ENCODE results near the gene ACBD6. TPM values are rescaled to one million over a fixed set of nuclear protein-coding genes. Genes with fewer than 3 reads are reported as not detected.

The ACBD6 gene
- total and polyA plus RNA-seq, 7 donors = 12.6 to 20.4 (median 17.3) TPM

- peak; percentile 80 for TF ChIP-seq CTCF (IDR thresholded peaks at IDR 0.05)
Observed at GRCh38 chr1:180252638-180253536, 249.5 kb downstream of the ACBD6 start.

GRCh38 chr1:180251526-180252305 is 250.7 kb downstream of the ACBD6 start:
- 74 to 81% (median 80%) methylated on average over 9 of the region's 9 CpGs for WGBS, 3 donors
- Histone ChIP-seq H3K27me3 (ENCODE audit: insufficient read depth in 3 of 3, low read length in 2 of 3) (peaks cover 0 to 29% (median 8%) of the 10 kb centered on the region in 3 donors), H3K36me3 (ENCODE audit: insufficient read depth in 1 of 2, low read depth in 1 of 2) (no peaks in the 10 kb centered on the region), H3K4me1 (no peaks in the 10 kb centered on the region), H3K9me3 (no peaks in the 10 kb centered on the region), H3K27ac (no peak overlapping the region), H3K4me3 (no peak overlapping the region)
- intact Hi-C loops (cut with DNase I) = loop anchor here (2.0 to 10.0 kb wide), 4 partner anchors 163 to 231 kb away; no protein-coding TSS in a partner anchor
- TF ChIP-seq CTCF (IDR thresholded peaks at IDR 0.05) = no peak
- peak in 1 of 2 donors; percentile 33 for DNase-seq
- no peak for ATAC-seq

More at GRCh38 chr1:180252638-180253536, 249.5 kb downstream of the ACBD6 start:
- no peak overlapping the region for H3K27ac ChIP-seq
- no peaks in the 10 kb centered on the region for H3K36me3 ChIP-seq (ENCODE audit: insufficient read depth in 1 of 2, low read depth in 1 of 2)
- no peaks in the 10 kb centered on the region for H3K9me3 ChIP-seq
- DNase-seq = peak; percentile 66 to 83
- no peak overlapping the region for H3K4me3 ChIP-seq
- ATAC-seq = peak; percentile 65 to 85 (median 75)
- H3K4me1 ChIP-seq = no peaks in the 10 kb centered on the region
- intact Hi-C loops (cut with DNase I) = loop anchor here (2.0 to 10.0 kb wide), 3 partner anchors 162 to 228 kb away; no protein-coding TSS in a partner anchor
- peaks cover 0 to 39% (median 11%) of the 10 kb centered on the region in 3 donors for H3K27me3 ChIP-seq (ENCODE audit: insufficient read depth in 3 of 3, low read length in 2 of 3)
- 68 to 79% (median 73%) methylated on average over 12 of the region's 12 CpGs for WGBS, 3 donors

GRCh38 chr1:180250883-180251509 is 251.4 kb downstream of the ACBD6 start:
- 80 to 86% (median 83%) methylated on average over 16 of the region's 16 CpGs for WGBS, 3 donors

More at GRCh38 chr1:180250883-180251509, 251.4 kb downstream of the ACBD6 start:
- Histone ChIP-seq H3K27ac (no peak overlapping the region), H3K9me3 (no peaks in the 10 kb centered on the region), H3K4me1 (no peaks in the 10 kb centered on the region), H3K4me3 (no peak overlapping the region), H3K36me3 (ENCODE audit: insufficient read depth in 1 of 2, low read depth in 1 of 2) (no peaks in the 10 kb centered on the region), H3K27me3 (ENCODE audit: insufficient read depth in 3 of 3, low read length in 2 of 3) (peaks cover 0 to 23% (median 8%) of the 10 kb centered on the region in 3 donors)
- DNase-seq (peak in 1 of 2 donors; percentile 41), ATAC-seq (no peak)
- no peak for TF ChIP-seq CTCF (IDR thresholded peaks at IDR 0.05)
- intact Hi-C loops (cut with DNase I) = loop anchor here in 1 of 2 donors (2.0 to 10.0 kb wide), 2 partner anchors 164 to 232 kb away; no protein-coding TSS in a partner anchor
